PC-3 (cell line): ENCODE data around the gene GPC5.

ENCODE experiments used
- EZH2 ChIP-seq: fragments of 300-600 bp; sonication (generic); IDR thresholded peaks from one replicate; pipeline ENCODE4 v1.6.1; 2017; ENCODE audit warnings: antibody characterized with exemption, mild to moderate bottlenecking, low read length; ENCODE audit not compliant: unreplicated experiment
- EZH2phosphoT487 ChIP-seq: fragments of 300-600 bp; sonication (generic); IDR thresholded peaks from 2 replicates; pipeline ENCODE4 v1.6.1; 2018; ENCODE audit warnings: mild to moderate bottlenecking, antibody characterized with exemption, low read length, borderline replicate concordance
- TF ChIP-seq, protein P1 (sequence below): fragments of 300-600 bp; sonication (generic); conservative IDR thresholded peaks from 2 replicates; pipeline ENCODE4 v1.5.1; 2017; ENCODE audit warnings: antibody characterized with exemption, low read depth, mild to moderate bottlenecking, low read length

DNA sequence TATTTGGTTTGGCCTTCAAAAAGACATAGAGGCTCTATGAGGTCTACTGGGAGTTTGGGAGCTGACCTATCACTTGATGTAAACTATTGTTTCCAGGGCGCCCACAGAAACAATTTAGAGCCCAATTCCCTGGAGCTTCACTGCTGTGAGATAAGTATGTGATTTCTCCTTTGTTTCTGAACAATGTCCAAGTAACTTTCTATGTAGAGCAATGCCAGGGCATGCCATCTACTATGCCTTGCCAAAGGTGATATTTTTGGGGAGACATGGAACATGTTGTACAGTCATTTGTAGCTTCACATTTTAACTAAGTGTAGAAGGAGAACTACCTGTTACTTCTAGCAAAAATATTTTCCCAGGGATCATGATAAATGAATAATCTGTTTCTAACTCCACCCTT is 872.6 kb downstream of the GPC5 start:
- TF ChIP-seq EZH2 (no peak), EZH2phosphoT487 (no peak)
- TF ChIP-seq, protein P1, sequence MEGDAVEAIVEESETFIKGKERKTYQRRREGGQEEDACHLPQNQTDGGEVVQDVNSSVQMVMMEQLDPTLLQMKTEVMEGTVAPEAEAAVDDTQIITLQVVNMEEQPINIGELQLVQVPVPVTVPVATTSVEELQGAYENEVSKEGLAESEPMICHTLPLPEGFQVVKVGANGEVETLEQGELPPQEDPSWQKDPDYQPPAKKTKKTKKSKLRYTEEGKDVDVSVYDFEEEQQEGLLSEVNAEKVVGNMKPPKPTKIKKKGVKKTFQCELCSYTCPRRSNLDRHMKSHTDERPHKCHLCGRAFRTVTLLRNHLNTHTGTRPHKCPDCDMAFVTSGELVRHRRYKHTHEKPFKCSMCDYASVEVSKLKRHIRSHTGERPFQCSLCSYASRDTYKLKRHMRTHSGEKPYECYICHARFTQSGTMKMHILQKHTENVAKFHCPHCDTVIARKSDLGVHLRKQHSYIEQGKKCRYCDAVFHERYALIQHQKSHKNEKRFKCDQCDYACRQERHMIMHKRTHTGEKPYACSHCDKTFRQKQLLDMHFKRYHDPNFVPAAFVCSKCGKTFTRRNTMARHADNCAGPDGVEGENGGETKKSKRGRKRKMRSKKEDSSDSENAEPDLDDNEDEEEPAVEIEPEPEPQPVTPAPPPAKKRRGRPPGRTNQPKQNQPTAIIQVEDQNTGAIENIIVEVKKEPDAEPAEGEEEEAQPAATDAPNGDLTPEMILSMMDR: no peak
